K562 (cell line): ENCODE data around the gene ZNF689. TPM values are rescaled to one million over a fixed set of nuclear protein-coding genes. Genes with fewer than 3 reads are reported as not detected.

Experiments used
- C11orf30 ChIP-seq: fragments of 450-650 bp; IDR thresholded peaks from 2 replicates; pipeline ENCODE4 v1.6.1; 2016; ENCODE audit warnings: low read depth, mild to moderate bottlenecking
- CREB1 ChIP-seq, 2 experiments: sonication (generic) in 1 of 2; formaldehyde crosslinking in 1 of 2; IDR thresholded peaks; 2 replicates each; pipeline versions ENCODE4 v1.6.1 to v1.8.0; 2012 to 2022; ENCODE audit warnings: inconsistent platforms in 1 of 2, mild to moderate bottlenecking in 1 of 2, missing genetic modification reagents in 1 of 2, moderate library complexity in 1 of 2
- ESRRA ChIP-seq: fragments of 450-650 bp; IDR thresholded peaks from 2 replicates; pipeline ENCODE4 v1.6.1; 2014; ENCODE audit warnings: low read depth, mild to moderate bottlenecking, moderate library complexity, borderline replicate concordance
- EWSR1 ChIP-seq: fragments of 450-650 bp; IDR thresholded peaks from 2 replicates; pipeline ENCODE4 v1.6.1; 2018; ENCODE audit warnings: borderline replicate concordance, mild to moderate bottlenecking, low read depth, moderate library complexity; ENCODE audit not compliant: partially characterized antibody
- MAFK ChIP-seq: IDR thresholded peaks from 2 replicates; pipeline ENCODE4 v1.6.1; 2011; ENCODE audit warnings: low read length, improper control_type of control experiment
- MYBL2 ChIP-seq, 2 experiments: fragments of 450-650 bp in 1 of 2; sonication (generic) in 1 of 2; formaldehyde crosslinking in 1 of 2; IDR thresholded peaks; 2 replicates each; pipeline versions ENCODE4 v1.6.1 to v1.8.1; 2017 to 2022; ENCODE audit warnings: borderline replicate concordance in 1 of 2, inconsistent platforms in 1 of 2, low read depth in 1 of 2, mild to moderate bottlenecking in 1 of 2, missing genetic modification reagents in 1 of 2, moderate library complexity in 1 of 2
- NBN ChIP-seq: fragments of 450-650 bp; IDR thresholded peaks from 2 replicates; pipeline ENCODE4 v1.6.1; 2016; ENCODE audit warnings: low read depth, mild to moderate bottlenecking
- NFATC3 ChIP-seq: fragments of 450-650 bp; IDR thresholded peaks from 2 replicates; pipeline ENCODE4 v1.6.1; 2017; ENCODE audit warnings: mild to moderate bottlenecking
- POLR3A ChIP-seq: IDR thresholded peaks from 2 replicates; pipeline ENCODE4 v1.6.1; 2011; ENCODE audit warnings: borderline replicate concordance, mild to moderate bottlenecking, moderate library complexity; ENCODE audit not compliant: insufficient read length, insufficient read depth; ENCODE audit errors: extremely low read depth
- RBM39 ChIP-seq: fragments of 200-400 bp; formaldehyde crosslinking; optimal IDR thresholded peaks from 2 replicates; pipeline ENCODE3; 2018; ENCODE audit warnings: low read depth, low read length
- SLC30A9 ChIP-seq: fragments of 250-450 bp; sonication (Bioruptor Pico); IDR thresholded peaks from 2 replicates; pipeline ENCODE4 v1.8.0; 2022; ENCODE audit warnings: mild to moderate bottlenecking, moderate library complexity
- SP2 ChIP-seq: IDR thresholded peaks from 2 replicates; pipeline ENCODE4 v1.6.1; 2011; ENCODE audit warnings: mild to moderate bottlenecking, low read depth, low read length, moderate library complexity; ENCODE audit not compliant: poor library complexity, severe bottlenecking; ENCODE audit errors: extremely low read depth
- TBL1XR1 ChIP-seq, 2 experiments: IDR thresholded peaks; 2 replicates each; pipeline ENCODE4 v1.6.1; 2012; ENCODE audit warnings: improper control_type of control experiment in 2 of 2, low read length in 2 of 2, mild to moderate bottlenecking in 1 of 2
- U2AF2 ChIP-seq: fragments of 200-400 bp; formaldehyde crosslinking; optimal IDR thresholded peaks from 2 replicates; pipeline ENCODE3; 2017; ENCODE audit warnings: low read depth, mild to moderate bottlenecking, low read length
- ZBTB43 ChIP-seq: sonication (generic); formaldehyde crosslinking; IDR thresholded peaks from 2 replicates; pipeline ENCODE4 v1.8.0; 2023; ENCODE audit warnings: mild to moderate bottlenecking, missing genetic modification reagents
- ZBTB49 ChIP-seq: sonication (generic); formaldehyde crosslinking; IDR thresholded peaks from 2 replicates; pipeline ENCODE4 v1.8.0; 2022; ENCODE audit warnings: missing genetic modification reagents, mild to moderate bottlenecking, borderline replicate concordance
- ZFP36 ChIP-seq: fragments of 150-350 bp; IDR thresholded peaks from 2 replicates; pipeline ENCODE4 v1.6.1; 2018; ENCODE audit warnings: low read length, low read depth; ENCODE audit not compliant: partially characterized antibody
- ZNF12 ChIP-seq: sonication (generic); formaldehyde crosslinking; IDR thresholded peaks from 2 replicates; pipeline ENCODE4 v1.4.0; 2020; ENCODE audit warnings: mild to moderate bottlenecking, missing genetic modification reagents
- ZNF140 ChIP-seq: fragments of 250-450 bp; sonication (Bioruptor Pico); IDR thresholded peaks from 2 replicates; pipeline ENCODE4 v1.8.0; 2021; ENCODE audit warnings: moderate library complexity, mild to moderate bottlenecking, inconsistent platforms
- ZNF165 ChIP-seq: fragments of 250-450 bp; sonication (Bioruptor Pico); IDR thresholded peaks from 2 replicates; pipeline ENCODE4 v1.4.0; 2020; ENCODE audit warnings: borderline replicate concordance
- ZNF197 ChIP-seq: fragments of 200-800 bp; sonication (Bioruptor generic); IDR thresholded peaks from 2 replicates; pipeline ENCODE4 v1.6.1; 2016; ENCODE audit warnings: low read depth, missing genetic modification characterization, missing compliant biosample characterization
- polyA plus RNA-seq, 8 experiments: library from polyadenylated mRNA; depleted of rRNA in 4 of 8; stranded (reverse) in 5 of 8; unstranded in 3 of 8; fragments of >200 nt; fragmentation: Nextera tagmentation in 2 of 8; fragmentation: Illumina TruSeq in 1 of 8; extraction: Ambion mirVana in 2 of 8; extraction: Trizol in 1 of 8; gene quantifications; 2 replicates each; pipeline versions ENCODE4 v1.2.1 to v1.2.3, GENCODE V29; 2011 to 2014; ENCODE audit warnings: inconsistent platforms in 1 of 8, missing spikeins in 1 of 8
- total RNA-seq, 7 experiments: library from RNA; depleted of rRNA in 6 of 7; stranded (reverse); fragments of >200 nt in 6 of 7; fragmentation: Illumina TruSeq in 2 of 7; extraction: Trizol in 2 of 7; gene quantifications; 2 replicates each; pipeline versions ENCODE4 v1.2.1 to v1.2.3, GENCODE V29; 2011 to 2021; ENCODE audit warnings: low replicate concordance in 1 of 7
- TF ChIP-seq, protein P1 (sequence below): sonication (generic); IDR thresholded peaks from 2 replicates; pipeline ENCODE4 v1.6.1; 2016

Gene ZNF689
- total and polyA plus RNA-seq, 9 of the 15 experiments (the other 6 are each of a cell fraction or from before 2014, with no cell fraction given), result 5.4 to 15.4 (median 10.8) TPM

DNA sequence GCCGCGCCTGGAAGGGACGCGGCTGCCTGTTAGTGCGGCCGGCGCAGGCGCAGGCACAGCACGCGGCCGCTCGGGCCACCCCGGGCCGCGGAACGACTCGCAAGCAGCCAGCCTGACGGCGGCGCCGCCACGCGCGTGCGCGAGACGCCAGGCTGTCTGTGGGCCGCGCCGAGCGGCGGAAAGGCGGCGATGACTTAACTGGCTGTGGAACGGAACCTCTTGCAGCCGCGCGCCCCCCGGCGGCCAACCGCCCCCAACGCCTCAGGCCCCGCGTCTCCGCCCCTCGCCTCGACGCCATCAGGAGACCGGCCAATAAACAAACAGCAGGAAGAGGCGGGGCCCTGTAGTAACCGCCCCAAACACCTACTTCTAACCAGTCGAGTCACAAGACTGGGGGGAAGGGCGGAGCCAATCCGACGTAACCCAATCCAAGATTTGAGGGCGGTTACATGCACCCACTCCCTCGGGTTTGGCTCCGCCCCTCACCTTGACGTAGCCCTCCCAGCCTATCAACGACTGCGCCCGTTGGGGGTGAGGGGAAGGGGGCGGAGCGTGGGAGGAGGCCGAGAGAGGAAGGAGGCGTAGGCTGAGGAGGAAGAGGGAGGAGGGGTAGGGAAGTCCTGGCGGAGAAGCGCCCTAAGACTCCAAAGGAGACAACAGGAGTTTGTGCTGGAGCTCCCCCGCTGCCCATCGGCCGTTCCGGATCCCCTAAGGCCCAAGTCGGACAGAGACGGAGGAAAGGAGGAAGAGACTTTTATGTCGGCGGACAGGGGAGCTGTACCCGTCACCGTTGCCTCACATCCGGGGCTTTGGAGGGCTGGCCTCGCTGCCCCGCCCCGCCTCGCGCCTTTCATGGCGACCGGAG is 47.9 kb upstream of the ZNF689 start, which contains the start of gene FBRS (continued):
- TF ChIP-seq ZBTB43 (CRISPR knock-in tag), result no peak
- TF ChIP-seq ZNF140, result no peak
- no peak for TF ChIP-seq ZNF197 (CRISPR knock-in tag)
- no peak for TF ChIP-seq POLR3A
- peak; percentile 50 for TF ChIP-seq SP2
- no peak for TF ChIP-seq EWSR1
- TF ChIP-seq C11orf30, result no peak
- TF ChIP-seq NBN, result peak; percentile 90
- peak; percentile 84 for TF ChIP-seq CREB1 (IDR thresholded peaks at IDR 0.05)
- peak; percentile 90; the same call in 1 of the 2 replicates for TF ChIP-seq CREB1 (CRISPR knock-in tag; IDR thresholded peaks at IDR 0.05)
- TF ChIP-seq ZFP36, result peak; percentile 66
- TF ChIP-seq ESRRA, result peak; percentile 70; the same call in 1 of the 2 replicates
- no peak for TF ChIP-seq MAFK
- TF ChIP-seq TBL1XR1 (IDR thresholded peaks at IDR 0.05; ENCODE audit: low read length in 2 of 2), result peak in 1 of 2 experiments; percentile 72; a peak in 2 of 4 replicates
- TF ChIP-seq SLC30A9 (CRISPR knock-in tag), result no peak
- TF ChIP-seq, protein P1, sequence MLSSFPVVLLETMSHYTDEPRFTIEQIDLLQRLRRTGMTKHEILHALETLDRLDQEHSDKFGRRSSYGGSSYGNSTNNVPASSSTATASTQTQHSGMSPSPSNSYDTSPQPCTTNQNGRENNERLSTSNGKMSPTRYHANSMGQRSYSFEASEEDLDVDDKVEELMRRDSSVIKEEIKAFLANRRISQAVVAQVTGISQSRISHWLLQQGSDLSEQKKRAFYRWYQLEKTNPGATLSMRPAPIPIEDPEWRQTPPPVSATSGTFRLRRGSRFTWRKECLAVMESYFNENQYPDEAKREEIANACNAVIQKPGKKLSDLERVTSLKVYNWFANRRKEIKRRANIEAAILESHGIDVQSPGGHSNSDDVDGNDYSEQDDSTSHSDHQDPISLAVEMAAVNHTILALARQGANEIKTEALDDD, result peak; percentile 64; the same call in 1 of the 2 replicates
- no peak for TF ChIP-seq ZBTB49
- no peak for TF ChIP-seq MYBL2 (IDR thresholded peaks at IDR 0.05; ENCODE audit: low read depth)
- TF ChIP-seq MYBL2 (CRISPR knock-in tag; IDR thresholded peaks at IDR 0.05; ENCODE audit: borderline replicate concordance), result no peak
- no peak for TF ChIP-seq U2AF2
- no peak for TF ChIP-seq NFATC3
- no peak for TF ChIP-seq ZNF12 (CRISPR knock-in tag)
- TF ChIP-seq RBM39, result peak; percentile 21
- TF ChIP-seq ZNF165 (CRISPR knock-in tag), result no peak
